RWPE2 (cell line): ENCODE data around the gene TRIB2.

ENCODE experiments used
- ATAC-seq: fragments of 200-7000 bp; cut with Tn5 transposase; 3 replicates; pipeline ENCODE4 v1.9.1; 2021; ENCODE audit warnings: low read depth
- DNase-seq: peaks from one replicate; pipeline ENCODE4 v3.0.0-alpha.2; 2020; ENCODE audit warnings: low spot score
- H3K27ac ChIP-seq: fragments of 450-650 bp; 2 replicates; pipeline ENCODE4 v1.5.1; 2017; ENCODE audit warnings: mild to moderate bottlenecking; ENCODE audit not compliant: poor library complexity, severe bottlenecking
- H3K27me3 ChIP-seq: fragments of 250-450 bp; sonication (Bioruptor Pico); 2 replicates; pipeline ENCODE4 v1.5.1; 2021; ENCODE audit warnings: mild to moderate bottlenecking, moderate library complexity; ENCODE audit not compliant: insufficient read depth, poor library complexity, severe bottlenecking
- H3K36me3 ChIP-seq: fragments of 250-450 bp; sonication (Bioruptor Pico); 2 replicates; pipeline ENCODE4 v1.5.1; 2020; ENCODE audit warnings: low read depth, mild to moderate bottlenecking, moderate library complexity
- H3K4me1 ChIP-seq: fragments of 250-450 bp; sonication (Bioruptor Pico); 2 replicates; pipeline ENCODE4 v1.5.1; 2021; ENCODE audit warnings: mild to moderate bottlenecking, moderate library complexity; ENCODE audit not compliant: insufficient read depth, poor library complexity, severe bottlenecking
- H3K4me3 ChIP-seq: fragments of 250-450 bp; sonication (Bioruptor Pico); 2 replicates; pipeline ENCODE4 v1.5.1; 2021; ENCODE audit warnings: mild to moderate bottlenecking, moderate library complexity; ENCODE audit not compliant: severe bottlenecking
- H3K9me3 ChIP-seq: fragments of 250-450 bp; sonication (Bioruptor Pico); 2 replicates; pipeline ENCODE4 v1.5.1; 2021; ENCODE audit warnings: mild to moderate bottlenecking, moderate library complexity; ENCODE audit not compliant: severe bottlenecking
- TF ChIP-seq, protein P1 (sequence below): fragments of 450-650 bp; IDR thresholded peaks from one replicate; pipeline ENCODE4 v1.5.1; 2017; ENCODE audit warnings: mild to moderate bottlenecking, moderate library complexity; ENCODE audit not compliant: poor library complexity, severe bottlenecking

The TRIB2 gene

DNA sequence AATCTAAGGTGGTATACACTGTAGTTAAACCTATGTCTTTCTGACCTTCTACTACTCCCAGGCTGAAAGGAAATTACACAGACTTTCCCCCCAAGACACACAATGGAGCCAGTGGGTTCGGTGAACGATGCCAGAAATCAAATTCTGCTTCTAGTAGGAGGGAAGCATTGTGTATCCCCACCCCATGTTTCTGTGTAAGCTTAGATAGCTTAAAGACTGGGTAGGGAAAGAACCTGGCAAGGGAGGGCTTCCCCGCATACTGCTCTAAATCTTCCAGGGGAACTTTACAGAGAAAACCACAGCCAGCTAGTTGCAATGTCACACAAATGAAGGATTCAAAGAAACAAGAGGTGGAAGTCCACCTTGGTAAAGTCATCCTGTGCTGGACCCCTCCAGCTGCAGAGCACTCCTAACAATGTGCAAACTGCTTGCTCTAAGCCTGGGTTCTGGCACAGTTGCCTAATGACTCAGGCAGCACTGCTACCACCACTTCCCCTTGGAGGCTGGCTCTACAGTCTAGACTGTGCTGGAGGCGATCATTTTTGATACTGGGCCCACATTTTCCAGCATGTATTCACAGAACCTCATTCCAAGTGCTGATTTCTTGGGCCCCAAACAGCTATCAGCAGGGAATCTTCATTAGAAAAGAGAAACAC, 47.5 kb downstream of the TRIB2 start:
- no peak for DNase-seq
- Histone ChIP-seq H3K4me1 (peaks cover 6% of the 10 kb centered on the region), H3K27ac (no peak overlapping the region), H3K36me3 (no peaks in the 10 kb centered on the region), H3K4me3 (no peak overlapping the region), H3K27me3 (no peaks in the 10 kb centered on the region), H3K9me3 (no peaks in the 10 kb centered on the region)
- ATAC-seq: no peak
- TF ChIP-seq, protein P1, sequence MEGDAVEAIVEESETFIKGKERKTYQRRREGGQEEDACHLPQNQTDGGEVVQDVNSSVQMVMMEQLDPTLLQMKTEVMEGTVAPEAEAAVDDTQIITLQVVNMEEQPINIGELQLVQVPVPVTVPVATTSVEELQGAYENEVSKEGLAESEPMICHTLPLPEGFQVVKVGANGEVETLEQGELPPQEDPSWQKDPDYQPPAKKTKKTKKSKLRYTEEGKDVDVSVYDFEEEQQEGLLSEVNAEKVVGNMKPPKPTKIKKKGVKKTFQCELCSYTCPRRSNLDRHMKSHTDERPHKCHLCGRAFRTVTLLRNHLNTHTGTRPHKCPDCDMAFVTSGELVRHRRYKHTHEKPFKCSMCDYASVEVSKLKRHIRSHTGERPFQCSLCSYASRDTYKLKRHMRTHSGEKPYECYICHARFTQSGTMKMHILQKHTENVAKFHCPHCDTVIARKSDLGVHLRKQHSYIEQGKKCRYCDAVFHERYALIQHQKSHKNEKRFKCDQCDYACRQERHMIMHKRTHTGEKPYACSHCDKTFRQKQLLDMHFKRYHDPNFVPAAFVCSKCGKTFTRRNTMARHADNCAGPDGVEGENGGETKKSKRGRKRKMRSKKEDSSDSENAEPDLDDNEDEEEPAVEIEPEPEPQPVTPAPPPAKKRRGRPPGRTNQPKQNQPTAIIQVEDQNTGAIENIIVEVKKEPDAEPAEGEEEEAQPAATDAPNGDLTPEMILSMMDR: no peak

DNA sequence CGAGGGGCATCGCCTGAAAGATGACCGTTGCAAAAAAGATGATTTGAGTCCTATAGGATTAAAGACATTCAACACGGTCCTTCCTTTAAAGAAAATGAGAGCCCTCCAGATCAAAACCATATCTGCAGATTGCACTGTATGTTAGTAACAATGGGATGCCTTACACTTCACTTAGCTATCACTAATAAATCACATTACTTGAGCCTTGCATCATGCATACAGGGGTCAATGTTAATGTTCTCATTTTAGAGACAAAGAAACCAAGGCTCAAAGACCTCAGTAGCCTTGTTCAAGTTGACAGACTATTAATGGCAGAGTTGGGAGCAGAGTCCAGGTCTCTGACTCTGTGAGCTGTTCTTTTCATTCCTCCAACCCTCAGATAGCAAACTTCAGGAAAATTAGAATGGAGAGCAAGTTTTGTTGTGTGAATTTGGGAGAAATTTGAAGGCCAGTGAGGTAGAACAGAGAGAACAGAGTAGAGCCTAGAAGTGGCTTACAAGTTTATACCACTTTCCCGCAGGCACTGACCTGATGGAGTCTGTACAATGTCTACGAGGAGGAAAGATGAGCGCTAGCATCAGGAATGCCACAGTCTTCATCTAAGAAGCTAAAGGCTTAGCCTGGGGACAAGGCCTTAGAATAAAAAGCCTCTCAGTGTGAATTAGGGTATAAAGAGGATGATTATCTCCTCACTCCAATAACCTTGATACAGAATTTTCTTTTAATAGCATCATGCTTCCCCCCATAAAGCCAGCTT, 48.3 kb downstream of the TRIB2 start:
- no peaks in the 10 kb centered on the region for H3K36me3 ChIP-seq
- no peak overlapping the region for H3K4me3 ChIP-seq
- no peak overlapping the region for H3K27ac ChIP-seq
- H3K27me3 ChIP-seq: no peaks in the 10 kb centered on the region
- no peak for ATAC-seq
- TF ChIP-seq, protein P1: no peak
- H3K4me1 ChIP-seq: peaks cover 2% of the 10 kb centered on the region
- H3K9me3 ChIP-seq: no peaks in the 10 kb centered on the region
- no peak for DNase-seq

DNA sequence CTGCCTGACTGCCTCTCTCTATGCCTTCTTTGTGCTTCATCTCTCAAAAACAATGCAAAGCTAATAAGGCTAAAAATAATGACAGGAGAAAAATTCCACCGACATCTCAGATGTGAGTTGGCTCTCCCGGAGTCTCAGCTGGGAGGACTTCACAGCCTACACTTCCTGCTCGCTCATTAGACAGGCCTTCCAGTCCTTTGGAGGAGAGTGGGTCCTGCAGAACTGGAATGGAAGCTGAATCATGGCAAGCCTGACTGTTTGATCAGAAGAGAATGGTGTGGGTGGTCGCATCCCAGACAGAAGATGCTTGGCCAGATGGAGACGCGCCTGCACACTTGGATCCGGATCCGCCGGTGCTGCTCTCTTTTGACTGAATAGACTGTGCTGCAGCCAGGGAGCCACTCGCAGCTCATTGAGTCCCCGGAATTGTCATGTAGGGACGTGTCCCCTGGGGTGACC, 49.7 kb downstream of the TRIB2 start:
- Histone ChIP-seq H3K9me3 (no peaks in the 10 kb centered on the region), H3K4me3 (no peak overlapping the region), H3K36me3 (no peaks in the 10 kb centered on the region), H3K4me1 (peaks cover 2% of the 10 kb centered on the region), H3K27me3 (no peaks in the 10 kb centered on the region), H3K27ac (no peak overlapping the region)
- DNase-seq: no peak
- ATAC-seq: no peak
- TF ChIP-seq, protein P1: no peak

DNA sequence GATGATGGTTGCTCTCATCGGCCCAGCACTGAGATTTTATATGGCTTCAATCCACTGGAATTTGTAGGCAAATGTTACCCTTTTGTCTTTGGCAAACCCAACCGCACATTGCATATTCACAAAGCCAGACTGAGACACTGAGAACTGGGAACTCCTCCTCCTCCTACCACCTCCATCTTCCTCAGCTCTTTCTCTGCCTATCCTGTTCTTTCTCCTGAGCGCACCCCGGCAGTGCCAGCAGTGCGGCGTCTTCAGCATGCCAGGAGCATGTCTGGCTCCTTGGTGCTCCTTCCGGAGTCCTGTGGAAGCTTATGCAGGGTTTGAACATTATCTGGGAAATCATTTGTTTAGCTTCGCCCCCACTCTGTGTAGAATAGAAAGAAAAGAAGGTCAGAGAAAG, 50.8 kb downstream of the TRIB2 start:
- H3K27ac ChIP-seq: no peak overlapping the region
- H3K27me3 ChIP-seq: no peaks in the 10 kb centered on the region
- H3K9me3 ChIP-seq: no peaks in the 10 kb centered on the region
- TF ChIP-seq, protein P1: no peak
- ATAC-seq (no peak), DNase-seq (no peak)
- peaks cover 2% of the 10 kb centered on the region for H3K4me1 ChIP-seq
- H3K4me3 ChIP-seq: no peak overlapping the region
- H3K36me3 ChIP-seq: no peaks in the 10 kb centered on the region

DNA sequence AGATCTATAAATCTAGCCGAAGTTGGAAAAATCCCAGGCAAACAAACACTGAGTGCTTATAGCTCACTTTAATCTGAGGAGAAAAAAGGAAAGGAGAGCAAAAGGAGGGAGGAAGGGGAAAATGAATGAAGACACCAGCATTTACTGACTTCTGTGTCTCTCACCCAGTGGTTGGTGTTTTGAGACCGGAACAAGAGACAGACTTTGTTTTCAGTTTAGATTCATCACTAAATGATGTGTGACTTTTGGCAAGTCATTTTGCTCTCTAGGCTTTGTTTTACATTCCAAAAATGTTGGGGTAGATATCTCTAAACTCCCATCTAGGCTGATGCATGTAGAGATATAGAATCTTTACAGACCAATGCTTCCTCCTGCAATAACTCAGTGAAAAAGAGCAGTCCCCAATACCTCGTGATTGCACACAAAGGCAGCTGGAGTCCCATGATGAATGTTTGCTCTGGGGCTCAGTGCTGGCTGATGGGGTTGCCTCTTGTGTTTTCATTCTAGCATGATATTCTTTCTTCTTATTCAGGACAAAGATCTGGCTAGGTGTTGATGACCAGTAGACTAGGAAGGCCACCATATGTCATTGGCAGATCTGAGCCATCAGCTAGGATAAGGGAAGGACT, 51.4 kb downstream of the TRIB2 start:
- Histone ChIP-seq H3K4me3 (no peak overlapping the region), H3K27ac (no peak overlapping the region), H3K4me1 (peaks cover 2% of the 10 kb centered on the region), H3K9me3 (no peaks in the 10 kb centered on the region), H3K36me3 (no peaks in the 10 kb centered on the region), H3K27me3 (no peaks in the 10 kb centered on the region)
- no peak for ATAC-seq
- no peak for DNase-seq
- TF ChIP-seq, protein P1: no peak
